ENCODE results near the gene DAZAP2. TPM values are rescaled to one million over a fixed set of nuclear protein-coding genes. Genes with fewer than 3 reads are reported as not detected.
"Not testable (repeated sequence)": the region's sequence is repeated elsewhere in the genome, so short reads cannot be mapped to it uniquely, and the experiment has no call there.

DAZAP2 gene
- total and polyA plus RNA-seq, 4 donors = 66.0 to 218 (median 135) TPM

- H3K9me3 ChIP-seq (ENCODE audit: control insufficient read depth in 4 of 4, low read length in 3 of 4) = no peaks in the 10 kb centered on the region
- no peak overlapping the region for H3K9ac ChIP-seq (ENCODE audit: low read depth in 1 of 2, low read length in 2 of 2)
- no peaks in the 10 kb centered on the region for H3K36me3 ChIP-seq (ENCODE audit: control insufficient read depth in 4 of 4, insufficient read depth in 3 of 4, low read depth in 1 of 4, low read length in 3 of 4)
- WGBS = 94% methylated on average over 4 of the region's 4 CpGs
- no peak for TF ChIP-seq NR2F2 (IDR thresholded peaks at IDR 0.05)
- no peak for TF ChIP-seq TAF1 (conservative IDR thresholded peaks at IDR 0.05)
- TF ChIP-seq REST (IDR thresholded peaks at IDR 0.05) = no peak
- no peak for TF ChIP-seq YY1 (IDR thresholded peaks at IDR 0.05)
- TF ChIP-seq FOXA2 (IDR thresholded peaks at IDR 0.05) = no peak
- H3K4me1 ChIP-seq (ENCODE audit: control insufficient read depth in 4 of 4, insufficient read depth in 4 of 4, low read length in 3 of 4) = no peaks in the 10 kb centered on the region
- DNase-seq (ENCODE audit: low spot score) = no peak
- H3K27ac ChIP-seq (ENCODE audit: low read depth in 1 of 2, low read length in 2 of 2) = no peak overlapping the region
- H3K4me3 ChIP-seq (ENCODE audit: low read depth in 1 of 3, low read length in 3 of 3) = no peak overlapping the region
- H3K27me3 ChIP-seq (ENCODE audit: control insufficient read depth in 4 of 4, insufficient read depth in 4 of 4, low read length in 3 of 4) = no peaks in the 10 kb centered on the region
Observed at GRCh38 chr12:51281202-51281924, 42.7 kb downstream of the DAZAP2 start.

- TF ChIP-seq MAX (IDR thresholded peaks at IDR 0.05) (no peak), SP1 (IDR thresholded peaks at IDR 0.05) (no peak), HNF4G (IDR thresholded peaks at IDR 0.05) (no peak), ATF3 (IDR thresholded peaks at IDR 0.05) (no peak), RXRA (IDR thresholded peaks at IDR 0.05) (no peak), YY1 (IDR thresholded peaks at IDR 0.05) (no peak), RAD21 (IDR thresholded peaks at IDR 0.05) (no peak)
- TF ChIP-seq, protein P1, sequence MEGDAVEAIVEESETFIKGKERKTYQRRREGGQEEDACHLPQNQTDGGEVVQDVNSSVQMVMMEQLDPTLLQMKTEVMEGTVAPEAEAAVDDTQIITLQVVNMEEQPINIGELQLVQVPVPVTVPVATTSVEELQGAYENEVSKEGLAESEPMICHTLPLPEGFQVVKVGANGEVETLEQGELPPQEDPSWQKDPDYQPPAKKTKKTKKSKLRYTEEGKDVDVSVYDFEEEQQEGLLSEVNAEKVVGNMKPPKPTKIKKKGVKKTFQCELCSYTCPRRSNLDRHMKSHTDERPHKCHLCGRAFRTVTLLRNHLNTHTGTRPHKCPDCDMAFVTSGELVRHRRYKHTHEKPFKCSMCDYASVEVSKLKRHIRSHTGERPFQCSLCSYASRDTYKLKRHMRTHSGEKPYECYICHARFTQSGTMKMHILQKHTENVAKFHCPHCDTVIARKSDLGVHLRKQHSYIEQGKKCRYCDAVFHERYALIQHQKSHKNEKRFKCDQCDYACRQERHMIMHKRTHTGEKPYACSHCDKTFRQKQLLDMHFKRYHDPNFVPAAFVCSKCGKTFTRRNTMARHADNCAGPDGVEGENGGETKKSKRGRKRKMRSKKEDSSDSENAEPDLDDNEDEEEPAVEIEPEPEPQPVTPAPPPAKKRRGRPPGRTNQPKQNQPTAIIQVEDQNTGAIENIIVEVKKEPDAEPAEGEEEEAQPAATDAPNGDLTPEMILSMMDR (IDR thresholded peaks at IDR 0.05; ENCODE audit: low read depth, low read length, missing input control) = no peak
- TF ChIP-seq, protein P2, sequence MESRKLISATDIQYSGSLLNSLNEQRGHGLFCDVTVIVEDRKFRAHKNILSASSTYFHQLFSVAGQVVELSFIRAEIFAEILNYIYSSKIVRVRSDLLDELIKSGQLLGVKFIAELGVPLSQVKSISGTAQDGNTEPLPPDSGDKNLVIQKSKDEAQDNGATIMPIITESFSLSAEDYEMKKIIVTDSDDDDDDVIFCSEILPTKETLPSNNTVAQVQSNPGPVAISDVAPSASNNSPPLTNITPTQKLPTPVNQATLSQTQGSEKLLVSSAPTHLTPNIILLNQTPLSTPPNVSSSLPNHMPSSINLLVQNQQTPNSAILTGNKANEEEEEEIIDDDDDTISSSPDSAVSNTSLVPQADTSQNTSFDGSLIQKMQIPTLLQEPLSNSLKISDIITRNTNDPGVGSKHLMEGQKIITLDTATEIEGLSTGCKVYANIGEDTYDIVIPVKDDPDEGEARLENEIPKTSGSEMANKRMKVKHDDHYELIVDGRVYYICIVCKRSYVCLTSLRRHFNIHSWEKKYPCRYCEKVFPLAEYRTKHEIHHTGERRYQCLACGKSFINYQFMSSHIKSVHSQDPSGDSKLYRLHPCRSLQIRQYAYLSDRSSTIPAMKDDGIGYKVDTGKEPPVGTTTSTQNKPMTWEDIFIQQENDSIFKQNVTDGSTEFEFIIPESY (IDR thresholded peaks at IDR 0.05) = no peak
- H3K27me3 ChIP-seq (ENCODE audit: control insufficient read depth in 4 of 4, insufficient read depth in 4 of 4, low read length in 3 of 4) = no peaks in the 10 kb centered on the region
- 50% methylated on average over 1 of the region's 1 CpG for WGBS
- no peak overlapping the region for H3K27ac ChIP-seq (ENCODE audit: low read depth in 1 of 2, low read length in 2 of 2)
- H3K9ac ChIP-seq (ENCODE audit: low read depth in 1 of 2, low read length in 2 of 2) = no peak overlapping the region
- H3K36me3 ChIP-seq (ENCODE audit: control insufficient read depth in 4 of 4, insufficient read depth in 3 of 4, low read depth in 1 of 4, low read length in 3 of 4) = no peaks in the 10 kb centered on the region
- H3K4me1 ChIP-seq (ENCODE audit: control insufficient read depth in 4 of 4, insufficient read depth in 4 of 4, low read length in 3 of 4) = no peaks in the 10 kb centered on the region
- H3K9me3 ChIP-seq (ENCODE audit: control insufficient read depth in 4 of 4, low read length in 3 of 4) = no peaks in the 10 kb centered on the region
- no peak for DNase-seq (ENCODE audit: low spot score)
- no peak overlapping the region for H3K4me3 ChIP-seq (ENCODE audit: low read depth in 1 of 3, low read length in 3 of 3)
Observed at GRCh38 chr12:51285843-51286242, 47.2 kb downstream of the DAZAP2 start.

GRCh38 chr12:51291603-51292513, 53.2 kb downstream of the DAZAP2 start:
- H3K9me3 ChIP-seq (ENCODE audit: control insufficient read depth in 4 of 4, low read length in 3 of 4); DNase-seq (ENCODE audit: low spot score); H3K27ac ChIP-seq (ENCODE audit: low read depth in 1 of 2, low read length in 2 of 2); H3K4me1 ChIP-seq (ENCODE audit: control insufficient read depth in 4 of 4, insufficient read depth in 4 of 4, low read length in 3 of 4); H3K4me3 ChIP-seq (ENCODE audit: low read depth in 1 of 3, low read length in 3 of 3); H3K36me3 ChIP-seq (ENCODE audit: control insufficient read depth in 4 of 4, insufficient read depth in 3 of 4, low read depth in 1 of 4, low read length in 3 of 4); H3K9ac ChIP-seq (ENCODE audit: low read depth in 1 of 2, low read length in 2 of 2); H3K27me3 ChIP-seq (ENCODE audit: control insufficient read depth in 4 of 4, insufficient read depth in 4 of 4, low read length in 3 of 4): not testable (repeated sequence)
- WGBS = 79% methylated on average over 9 of the region's 9 CpGs
